Activated T-helper 1 cell treated with anti-CD3 and anti-CD28 coated beads, Interleukin-12 subunit alpha, Interleukin-12 subunit beta, Interleukin-2, Interleukin-4 antibody, amounts not matched to agents 30 ng/mL and 10 ng/mL and 1 ng/mL, durations not matched to agents 14 hours and 24 hours and 36 hours (primary cell): ENCODE results near the gene UBE2I. TPM values are rescaled to one million over a fixed set of nuclear protein-coding genes. Genes with fewer than 3 reads are reported as not detected.
"Not testable (repeated sequence)": the region's sequence is repeated elsewhere in the genome, so short reads cannot be mapped to it uniquely, and the experiment has no call there.

Source experiments
- DNase-seq: peaks from one replicate; pipeline ENCODE4 v3.0.0; 2021; ENCODE audit warnings: low spot score
- H3K27ac Mint-ChIP-seq: one replicate; pipeline ENCODE4 v1.8.0; 2021; ENCODE audit warnings: mild to moderate bottlenecking, mixed read lengths
- H3K27me3 Mint-ChIP-seq: one replicate; pipeline ENCODE4 v1.8.0; 2022; ENCODE audit warnings: mild to moderate bottlenecking, moderate library complexity, mixed read lengths; ENCODE audit not compliant: insufficient read depth
- H3K36me3 Mint-ChIP-seq: one replicate; pipeline ENCODE4 v1.8.0; 2021; ENCODE audit warnings: low read depth, mixed read lengths
- H3K4me1 Mint-ChIP-seq: one replicate; pipeline ENCODE4 v1.8.0; 2021; ENCODE audit warnings: low read depth, mixed read lengths
- H3K4me3 Mint-ChIP-seq: one replicate; pipeline ENCODE4 v1.8.0; 2021; ENCODE audit warnings: mild to moderate bottlenecking, moderate library complexity, mixed read lengths
- H3K9me3 Mint-ChIP-seq: one replicate; pipeline ENCODE4 v1.8.0; 2021; ENCODE audit warnings: mixed read lengths
- intact Hi-C: fragments of 100-400 bp; cut with micrococcal nuclease; formaldehyde crosslinking; loops from one replicate; pipeline ENCODE4 v1.15.1; 2024
- total RNA-seq: library from RNA; stranded (reverse); gene quantifications from 2 replicates; pipeline ENCODE4 v1.2.3, GENCODE V29; 2022

Gene UBE2I
- 257 TPM in 2 replicates for total RNA-seq

GRCh38 chr16:1308977-1309885 is at the start of gene UBE2I:
UBE2I (plus strand) TSS chr16:1309636; CDS start chr16:1314031, 4,395 bp downstream.
- Mint-ChIP-seq H3K4me3 (peak within 1 kb of the TSS; percentile 95), H3K36me3 (peaks cover 14% of the 10 kb centered on the region), H3K27me3 (peaks cover 2% of the 10 kb centered on the region), H3K4me1 (peaks cover 20% of the 10 kb centered on the region), H3K9me3 (no peaks in the 10 kb centered on the region), H3K27ac (peak within 1 kb of the TSS; percentile 100)
- intact Hi-C loops: loop anchor here (1.0 to 10.0 kb wide), 5 partner anchors 70 to 782 kb away; partner anchors contain the start of genes CAPN15, CRAMP1, IFT140 and TMEM204
- DNase-seq: peak; percentile 98

DNA sequence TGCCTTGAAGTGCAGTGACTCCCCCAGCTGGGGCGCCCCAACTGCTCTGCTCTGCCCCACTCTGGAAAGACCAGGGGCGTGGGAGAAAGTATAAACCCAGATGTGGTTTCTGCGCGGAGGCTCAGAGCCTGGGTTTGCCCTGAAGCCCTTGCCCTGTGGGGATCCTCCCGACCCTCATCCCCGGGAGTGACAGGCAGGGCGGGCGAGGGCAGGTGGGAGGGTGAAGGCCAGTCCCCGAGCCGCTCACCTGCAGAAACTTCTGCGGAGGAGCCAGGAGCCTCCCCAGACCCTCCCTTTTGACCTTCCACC is 49.7 kb upstream of the UBE2I start:
- H3K27ac Mint-ChIP-seq: no peak overlapping the region
- no peak for DNase-seq
- H3K4me3 Mint-ChIP-seq: no peak overlapping the region
- H3K4me1 Mint-ChIP-seq: no peaks in the 10 kb centered on the region
- H3K27me3 Mint-ChIP-seq: peaks cover 11% of the 10 kb centered on the region
- intact Hi-C loops: no loop called here
- no peaks in the 10 kb centered on the region for H3K36me3 Mint-ChIP-seq
- H3K9me3 Mint-ChIP-seq: peaks cover 6% of the 10 kb centered on the region

- Mint-ChIP-seq H3K9me3 (peaks cover 10% of the 10 kb centered on the region), H3K4me3 (no peak overlapping the region), H3K27ac (no peak overlapping the region), H3K4me1 (no peaks in the 10 kb centered on the region), H3K36me3 (no peaks in the 10 kb centered on the region), H3K27me3 (peaks cover 11% of the 10 kb centered on the region)
- intact Hi-C loops: no loop called here
- DNase-seq: no peak
These were observed 49.2 kb upstream of the UBE2I start for GRCh38 chr16:1260101-1260680.

DNA sequence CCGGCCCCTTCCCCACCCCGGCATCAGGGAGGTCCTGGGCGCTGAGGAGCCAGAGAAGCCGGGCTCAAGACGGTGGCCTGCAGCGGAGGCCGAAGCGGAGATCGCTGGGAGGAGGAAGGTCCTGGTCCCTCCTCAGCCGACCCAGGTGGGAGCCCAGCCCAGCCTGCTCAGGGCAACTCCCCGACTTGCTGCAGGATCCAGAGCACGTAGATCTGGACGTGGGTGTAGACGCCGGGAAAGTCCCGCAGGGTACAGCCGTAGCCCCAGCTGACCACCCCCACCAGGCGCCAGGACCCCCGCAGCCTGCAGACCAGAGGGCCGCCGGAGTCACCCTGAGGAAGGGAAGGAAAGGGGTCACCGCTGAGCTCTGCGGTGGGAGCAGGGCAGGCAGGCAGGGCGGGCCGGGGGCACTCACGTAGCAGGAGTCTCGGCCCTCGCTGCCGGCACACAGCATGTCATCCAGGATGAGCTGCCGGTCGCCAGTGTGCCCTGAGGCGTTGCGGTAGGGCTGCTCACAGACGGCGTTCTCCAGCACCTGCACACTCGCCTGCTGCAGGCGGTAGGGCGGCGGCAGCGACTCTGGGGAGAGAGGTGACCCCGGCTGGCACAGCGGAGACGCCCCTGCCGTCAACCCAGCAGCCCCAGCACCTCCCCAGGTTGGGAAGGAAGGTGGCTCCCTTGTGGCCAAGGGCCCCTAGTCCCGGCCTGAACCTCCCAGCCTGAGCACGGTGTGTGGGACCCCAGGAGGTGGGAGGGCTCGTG is 48.1 kb upstream of the UBE2I start:
- Mint-ChIP-seq H3K27me3 (peaks cover 11% of the 10 kb centered on the region), H3K9me3 (peaks cover 10% of the 10 kb centered on the region), H3K4me3 (no peak overlapping the region), H3K4me1 (no peaks in the 10 kb centered on the region), H3K36me3 (no peaks in the 10 kb centered on the region), H3K27ac (no peak overlapping the region)
- no peak for DNase-seq
- intact Hi-C loops: no loop called here

- H3K9me3 Mint-ChIP-seq: peaks cover 10% of the 10 kb centered on the region
- peaks cover 11% of the 10 kb centered on the region for H3K27me3 Mint-ChIP-seq
- no peak overlapping the region for H3K4me3 Mint-ChIP-seq
- no peak for DNase-seq
- H3K27ac Mint-ChIP-seq: no peak overlapping the region
- intact Hi-C loops: no loop called here
- H3K4me1 Mint-ChIP-seq: no peaks in the 10 kb centered on the region
- H3K36me3 Mint-ChIP-seq: no peaks in the 10 kb centered on the region
These were observed 47.1 kb upstream of the UBE2I start for GRCh38 chr16:1262210-1262845.

DNA sequence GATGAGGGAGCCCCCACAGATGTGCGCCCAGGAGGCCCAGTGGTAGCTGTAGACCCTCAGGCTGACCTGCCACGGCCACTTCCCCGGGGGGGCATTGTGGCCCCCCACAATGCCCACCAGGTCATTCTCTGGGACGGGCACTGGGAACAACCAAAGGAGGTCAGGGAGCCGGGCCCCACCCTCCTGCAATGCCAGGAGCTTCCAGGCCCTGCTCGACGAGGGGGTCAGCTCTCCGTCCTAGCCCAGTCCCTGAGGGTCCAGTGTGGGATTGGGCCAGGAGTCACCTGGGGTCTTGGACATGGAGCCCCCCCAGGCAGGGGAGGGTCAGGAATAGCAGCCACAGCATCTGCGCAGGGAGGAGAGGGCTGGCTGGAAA is 46.6 kb upstream of the UBE2I start:
- H3K27me3 Mint-ChIP-seq: peaks cover 11% of the 10 kb centered on the region
- peaks cover 10% of the 10 kb centered on the region for H3K9me3 Mint-ChIP-seq
- intact Hi-C loops: no loop called here
- H3K27ac Mint-ChIP-seq: no peak overlapping the region
- H3K4me3 Mint-ChIP-seq: no peak overlapping the region
- DNase-seq: no peak
- H3K4me1 Mint-ChIP-seq: no peaks in the 10 kb centered on the region
- H3K36me3 Mint-ChIP-seq: no peaks in the 10 kb centered on the region

DNA sequence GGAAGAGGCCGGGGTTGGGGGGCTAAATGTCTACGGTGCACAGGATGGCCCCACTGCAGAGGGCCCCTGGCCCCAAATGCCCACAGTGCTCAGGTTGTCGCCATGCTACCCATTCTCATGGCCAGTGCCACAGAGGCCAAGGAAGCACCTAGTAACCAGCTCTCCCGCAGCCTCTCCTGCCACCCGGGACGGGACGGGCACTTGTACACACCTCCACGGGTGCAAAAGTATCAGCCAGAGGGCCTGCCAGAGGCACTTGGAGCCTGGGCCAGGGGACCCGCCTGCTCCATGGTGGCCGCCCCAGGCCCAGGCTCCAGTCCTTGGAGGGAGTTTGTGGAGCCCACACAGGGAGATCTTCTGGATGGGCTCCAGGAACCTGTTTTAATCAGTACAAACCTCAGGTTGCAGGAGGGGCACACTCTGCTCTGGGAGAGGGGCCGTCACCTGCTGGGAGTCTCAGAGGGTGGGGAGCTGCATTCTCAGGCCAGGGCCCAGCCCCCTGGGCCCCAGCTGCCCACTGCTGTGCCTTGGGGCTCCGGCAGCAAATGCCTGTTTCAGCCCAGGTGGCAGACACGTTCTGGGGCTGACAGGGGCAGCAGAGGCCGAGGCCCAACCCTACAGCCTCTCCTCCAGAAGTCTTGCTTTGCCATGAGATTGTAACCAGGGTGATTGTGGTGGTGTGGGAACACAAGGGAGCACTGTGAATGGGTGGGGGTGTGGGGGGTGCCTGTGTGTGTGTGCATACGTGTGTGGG is 45.7 kb upstream of the UBE2I start:
- intact Hi-C loops: no loop called here
- no peak for DNase-seq
- peaks cover 10% of the 10 kb centered on the region for H3K9me3 Mint-ChIP-seq
- H3K4me1 Mint-ChIP-seq: no peaks in the 10 kb centered on the region
- no peaks in the 10 kb centered on the region for H3K36me3 Mint-ChIP-seq
- H3K27ac Mint-ChIP-seq: no peak overlapping the region
- peaks cover 11% of the 10 kb centered on the region for H3K27me3 Mint-ChIP-seq
- no peak overlapping the region for H3K4me3 Mint-ChIP-seq

DNA sequence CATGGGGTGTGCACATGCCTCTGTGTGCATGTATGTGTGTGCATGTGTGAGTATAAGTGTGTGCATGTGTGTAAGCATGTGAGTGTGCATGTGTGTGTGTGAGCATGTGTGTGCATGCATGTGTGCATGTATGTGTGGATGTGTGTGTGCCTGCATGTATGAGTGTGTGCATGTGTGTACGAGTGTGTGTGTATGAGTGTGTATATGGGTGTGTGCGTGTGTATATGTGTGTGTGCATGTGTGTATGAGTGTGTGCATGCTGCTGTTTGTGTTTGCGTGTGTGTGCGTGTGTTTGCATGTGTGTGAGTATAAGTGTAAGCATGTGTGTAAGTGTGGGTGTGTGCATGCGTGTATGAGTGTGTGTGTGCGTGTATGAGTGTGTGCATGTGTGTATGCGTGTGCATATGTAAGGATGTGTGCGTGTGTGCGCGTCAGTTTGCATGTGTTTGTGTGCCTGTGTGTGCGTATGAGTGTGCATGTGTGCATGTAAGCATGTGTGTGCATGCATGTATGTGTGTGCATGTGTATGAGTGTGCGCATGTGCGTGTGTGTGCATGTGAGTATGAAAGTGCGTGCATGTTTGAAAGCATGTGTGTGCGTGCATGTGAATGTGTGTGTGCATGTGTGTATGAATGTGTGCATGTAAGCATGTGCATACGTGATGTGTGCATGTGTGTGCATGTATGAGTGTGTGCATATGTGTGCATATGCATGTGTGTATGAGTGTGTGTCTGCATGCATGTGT is 44.9 kb upstream of the UBE2I start:
- no peak overlapping the region for H3K27ac Mint-ChIP-seq
- H3K27me3 Mint-ChIP-seq: peaks cover 7% of the 10 kb centered on the region
- no peak overlapping the region for H3K4me3 Mint-ChIP-seq
- H3K4me1 Mint-ChIP-seq: no peaks in the 10 kb centered on the region
- H3K9me3 Mint-ChIP-seq: peaks cover 10% of the 10 kb centered on the region
- DNase-seq: no peak
- intact Hi-C loops: no loop called here
- H3K36me3 Mint-ChIP-seq: no peaks in the 10 kb centered on the region

- Mint-ChIP-seq H3K27me3 (peaks cover 7% of the 10 kb centered on the region), H3K9me3 (peaks cover 10% of the 10 kb centered on the region), H3K27ac (no peak overlapping the region), H3K36me3 (no peaks in the 10 kb centered on the region), H3K4me1 (no peaks in the 10 kb centered on the region), H3K4me3 (no peak overlapping the region)
- DNase-seq: no peak
- intact Hi-C loops: no loop called here
These were observed 44.3 kb upstream of the UBE2I start for GRCh38 chr16:1265090-1265630.

- Mint-ChIP-seq H3K36me3 (no peaks in the 10 kb centered on the region), H3K4me1 (no peaks in the 10 kb centered on the region), H3K27me3 (peaks cover 3% of the 10 kb centered on the region), H3K9me3 (peaks cover 10% of the 10 kb centered on the region), H3K27ac (no peak overlapping the region), H3K4me3 (no peak overlapping the region)
- intact Hi-C loops: no loop called here
- DNase-seq: no peak
These were observed 43.6 kb upstream of the UBE2I start for GRCh38 chr16:1265826-1266225.

- H3K9me3 Mint-ChIP-seq, intact Hi-C loops, H3K36me3 Mint-ChIP-seq, H3K27me3 Mint-ChIP-seq, DNase-seq, H3K27ac Mint-ChIP-seq, H3K4me1 Mint-ChIP-seq, H3K4me3 Mint-ChIP-seq: not testable (repeated sequence)
These were observed 40.0 kb upstream of the UBE2I start for GRCh38 chr16:1269418-1269817.

DNA sequence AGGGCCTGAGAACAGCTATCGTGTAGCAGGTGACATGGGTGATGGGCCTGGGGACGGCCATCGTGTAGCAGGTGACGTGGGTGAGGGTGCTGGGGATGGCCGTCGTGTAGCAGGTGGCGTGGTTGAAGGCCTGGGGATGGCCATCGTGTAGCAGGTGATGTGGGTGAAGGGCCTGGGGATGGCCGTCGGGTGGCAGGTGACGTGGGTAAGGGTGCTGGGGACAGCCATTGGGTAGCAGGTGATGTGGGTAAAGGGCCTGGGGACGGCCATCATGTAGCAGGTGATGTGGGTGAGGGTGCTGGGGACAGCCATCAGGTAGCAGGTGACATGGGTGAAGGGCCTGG is 38.1 kb upstream of the UBE2I start:
- Mint-ChIP-seq H3K4me1 (no peaks in the 10 kb centered on the region), H3K9me3 (no peaks in the 10 kb centered on the region), H3K27ac (no peak overlapping the region), H3K36me3 (no peaks in the 10 kb centered on the region), H3K27me3 (no peaks in the 10 kb centered on the region), H3K4me3 (no peak overlapping the region)
- intact Hi-C loops: no loop called here
- DNase-seq: no peak
